Stimulated activated CD4-positive, alpha-beta T cell treated with anti-CD3 and anti-CD28 coated beads, Interleukin-12 subunit alpha, Interleukin-12 subunit beta, amount 100 ng/mL, for 4 hours (primary cell): Measurements from ENCODE around the gene NRCAM.
"Not testable (repeated sequence)": the region's sequence is repeated elsewhere in the genome, so short reads cannot be mapped to it uniquely, and the experiment has no call there.

ENCODE experiments used
- DNase-seq: peaks from one replicate; pipeline ENCODE4 v3.0.0-alpha.2; 2020

NRCAM gene

GRCh38 chr7:108455998-108456677 is at the start of gene NRCAM:
NRCAM (minus strand) TSS chr7:108456436; CDS start chr7:108240064, 216,372 bp downstream.
- DNase-seq = peak; percentile 14

GRCh38 chr7:108504576-108504975 is 48.3 kb upstream of the NRCAM start:
- DNase-seq = not testable (repeated sequence)

- no peak for DNase-seq
Measured at GRCh38 chr7:108503112-108504026, 47.1 kb upstream of the NRCAM start.

- no peak for DNase-seq
Measured at GRCh38 chr7:108499566-108499965, 43.3 kb upstream of the NRCAM start.

- no peak for DNase-seq
Measured at GRCh38 chr7:108498481-108498880, 42.2 kb upstream of the NRCAM start.

- DNase-seq = peak; percentile 12
Measured at GRCh38 chr7:108497082-108497725, 41.0 kb upstream of the NRCAM start.

- DNase-seq = no peak
Measured at GRCh38 chr7:108492742-108493141, 36.5 kb upstream of the NRCAM start.

GRCh38 chr7:108488768-108489538 is 32.7 kb upstream of the NRCAM start:
- DNase-seq = no peak

- no peak for DNase-seq
Measured at GRCh38 chr7:108487646-108488045, 31.4 kb upstream of the NRCAM start.

- DNase-seq = no peak
Measured at GRCh38 chr7:108486291-108486966, 30.2 kb upstream of the NRCAM start.

- no peak for DNase-seq
Measured at GRCh38 chr7:108484137-108484536, 27.9 kb upstream of the NRCAM start.

- no peak for DNase-seq
Measured at GRCh38 chr7:108480311-108480710, 24.1 kb upstream of the NRCAM start.

- no peak for DNase-seq
Measured at GRCh38 chr7:108479751-108480150, 23.5 kb upstream of the NRCAM start.

GRCh38 chr7:108479118-108479517 is 22.9 kb upstream of the NRCAM start:
- no peak for DNase-seq

GRCh38 chr7:108468246-108468645 is 12.0 kb upstream of the NRCAM start:
- DNase-seq = no peak

- DNase-seq = no peak
Measured at GRCh38 chr7:108467391-108467790, 11.2 kb upstream of the NRCAM start.

GRCh38 chr7:108466322-108466721 is 10.1 kb upstream of the NRCAM start:
- DNase-seq = not testable (repeated sequence)

GRCh38 chr7:108464743-108465142 is 8.5 kb upstream of the NRCAM start:
- no peak for DNase-seq

GRCh38 chr7:108463613-108464012 is 7.4 kb upstream of the NRCAM start:
- DNase-seq = no peak

- no peak for DNase-seq
Measured at GRCh38 chr7:108461840-108462239, 5.6 kb upstream of the NRCAM start.

GRCh38 chr7:108460964-108461363 is 4.7 kb upstream of the NRCAM start:
- DNase-seq = no peak

- DNase-seq = no peak
Measured at GRCh38 chr7:108459922-108460551, 3.8 kb upstream of the NRCAM start.
